Lung (tissue), 12 donors: Measurements from ENCODE around the gene NLRC3. TPM values are rescaled to one million over a fixed set of nuclear protein-coding genes. Genes with fewer than 3 reads are reported as not detected.

Source experiments
- ATAC-seq: fragments of 200-7000 bp; cut with Tn5 transposase; one replicate; pipeline ENCODE4 v1.9.1; 2020; ENCODE audit warnings: moderate number of reproducible peaks; ENCODE audit not compliant: insufficient read depth, low FRiP score
- DNase-seq, 3 donors: peaks; one replicate each; pipeline ENCODE4 v3.0.0-alpha.2; 2013 to 2017
- H3K27ac ChIP-seq, 2 donors: one replicate each; pipeline ENCODE4 v1.5.1; 2013; ENCODE audit warnings: mild to moderate bottlenecking in 2 of 2, moderate library complexity in 2 of 2, control low read depth in 1 of 2, inconsistent platforms in 1 of 2, low read depth in 1 of 2, low read length in 1 of 2
- H3K27me3 ChIP-seq, 3 donors: one replicate each; pipeline ENCODE4 v1.5.1; 2013; ENCODE audit warnings: low read length in 2 of 3; ENCODE audit not compliant: control insufficient read depth in 3 of 3, insufficient read depth in 3 of 3
- H3K36me3 ChIP-seq, 4 donors: one replicate each; pipeline ENCODE4 v1.5.1; 2013; ENCODE audit warnings: low read length in 4 of 4, mild to moderate bottlenecking in 1 of 4, moderate library complexity in 1 of 4; ENCODE audit not compliant: control insufficient read depth in 4 of 4, insufficient read depth in 4 of 4
- H3K4me1 ChIP-seq, 5 donors: one replicate each; pipeline ENCODE4 v1.5.1; 2013; ENCODE audit warnings: low read length in 5 of 5, mild to moderate bottlenecking in 2 of 5, moderate library complexity in 1 of 5; ENCODE audit not compliant: control insufficient read depth in 5 of 5, insufficient read depth in 5 of 5
- H3K4me3 ChIP-seq: one replicate; pipeline ENCODE4 v1.5.1; 2013; ENCODE audit warnings: mild to moderate bottlenecking, control low read depth, moderate library complexity
- H3K9ac ChIP-seq, 2 donors: one replicate each; pipeline ENCODE4 v1.5.1; 2013; ENCODE audit warnings: low read length in 2 of 2, control low read depth in 1 of 2; ENCODE audit not compliant: insufficient read depth in 1 of 2
- H3K9me3 ChIP-seq, 4 donors: one replicate each; pipeline ENCODE4 v1.5.1; 2013; ENCODE audit warnings: low read length in 3 of 4, mild to moderate bottlenecking in 1 of 4, moderate library complexity in 1 of 4; ENCODE audit not compliant: control insufficient read depth in 4 of 4, insufficient read depth in 3 of 4
- WGBS, 2 donors: extraction: QIAGEN DNeasy Blood & Tissue Kit; methylation state at CpG; one replicate each; pipeline ENCODE4 v1.1.7; 2013; 5-methylcytosine and 5-hydroxymethylcytosine counted together
- polyA plus RNA-seq, 2 donors: library from polyadenylated mRNA; stranded (reverse); fragments of 200-250 nt; gene quantifications; one replicate each; pipeline ENCODE4 v1.2.1, GENCODE V29; 2013
- total RNA-seq, 2 donors: library from RNA; depleted of rRNA in 1 of 2; stranded (reverse); fragments of >200 nt in 1 of 2; gene quantifications; one replicate each; pipeline ENCODE4 v1.2.1, GENCODE V29; 2014 to 2021
- TF ChIP-seq, protein P1 (sequence below): IDR thresholded peaks from 2 replicates; pipeline ENCODE4 v1.5.1; 2012; ENCODE audit warnings: mild to moderate bottlenecking; ENCODE audit errors: control extremely low read depth, extremely low read depth
- donor health status: control.
- donor health status: control.
- donor health status: Bipolar disorder and iron deficiency.
- donor health status: healthy.
- donor health status: DM: yes; HTN: yes; CAD: no.

NLRC3 gene
- total and polyA plus RNA-seq, 4 donors, result 1.1 to 4.4 (median 2.5) TPM

DNA sequence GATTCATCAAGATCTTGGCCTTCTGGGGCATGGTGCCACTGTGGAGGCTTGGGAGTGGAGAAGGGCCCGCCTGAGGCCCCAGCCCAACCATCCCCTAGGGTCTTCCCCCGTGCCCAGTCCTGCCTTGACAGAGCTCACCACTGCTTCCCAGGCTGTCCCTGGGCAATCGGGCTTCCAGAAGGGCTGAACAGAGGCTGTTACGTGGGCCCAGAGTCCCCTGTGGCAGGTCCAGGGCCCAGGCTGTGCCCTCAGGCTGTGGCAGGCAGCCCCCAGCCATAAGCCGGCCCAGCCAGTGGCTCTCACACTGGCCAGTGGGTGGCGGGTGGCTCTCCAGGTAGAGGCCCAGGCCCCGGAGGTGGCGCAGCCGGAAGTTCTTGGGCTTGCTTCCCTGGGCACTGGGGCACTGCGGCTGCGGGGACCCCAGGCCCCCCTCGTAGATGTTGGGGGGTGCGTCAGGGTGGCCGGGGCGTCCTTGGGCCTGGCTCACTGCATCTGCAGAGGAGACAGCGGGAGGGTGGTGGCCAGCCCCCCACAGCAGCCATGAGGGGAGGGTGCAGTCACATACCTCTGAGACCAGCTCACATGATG is 82.7 kb downstream of the NLRC3 start:
- no peak for ATAC-seq
- TF ChIP-seq, protein P1, sequence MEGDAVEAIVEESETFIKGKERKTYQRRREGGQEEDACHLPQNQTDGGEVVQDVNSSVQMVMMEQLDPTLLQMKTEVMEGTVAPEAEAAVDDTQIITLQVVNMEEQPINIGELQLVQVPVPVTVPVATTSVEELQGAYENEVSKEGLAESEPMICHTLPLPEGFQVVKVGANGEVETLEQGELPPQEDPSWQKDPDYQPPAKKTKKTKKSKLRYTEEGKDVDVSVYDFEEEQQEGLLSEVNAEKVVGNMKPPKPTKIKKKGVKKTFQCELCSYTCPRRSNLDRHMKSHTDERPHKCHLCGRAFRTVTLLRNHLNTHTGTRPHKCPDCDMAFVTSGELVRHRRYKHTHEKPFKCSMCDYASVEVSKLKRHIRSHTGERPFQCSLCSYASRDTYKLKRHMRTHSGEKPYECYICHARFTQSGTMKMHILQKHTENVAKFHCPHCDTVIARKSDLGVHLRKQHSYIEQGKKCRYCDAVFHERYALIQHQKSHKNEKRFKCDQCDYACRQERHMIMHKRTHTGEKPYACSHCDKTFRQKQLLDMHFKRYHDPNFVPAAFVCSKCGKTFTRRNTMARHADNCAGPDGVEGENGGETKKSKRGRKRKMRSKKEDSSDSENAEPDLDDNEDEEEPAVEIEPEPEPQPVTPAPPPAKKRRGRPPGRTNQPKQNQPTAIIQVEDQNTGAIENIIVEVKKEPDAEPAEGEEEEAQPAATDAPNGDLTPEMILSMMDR, result no peak
- DNase-seq, result peak in 1 of 3 donors; percentile 7
- no peak overlapping the region for H3K9ac ChIP-seq
- no peaks in the 10 kb centered on the region for H3K27me3 ChIP-seq
- H3K36me3 ChIP-seq, result no peaks in the 10 kb centered on the region
- H3K9me3 ChIP-seq, result no peaks in the 10 kb centered on the region
- no peak overlapping the region for H3K4me3 ChIP-seq
- peaks cover 0 to 4% (median 0%) of the 10 kb centered on the region in 5 donors for H3K4me1 ChIP-seq
- WGBS, 2 donors, result 94 to 96% methylated on average over 16 of the region's 16 CpGs
- H3K27ac ChIP-seq, result no peak overlapping the region

DNA sequence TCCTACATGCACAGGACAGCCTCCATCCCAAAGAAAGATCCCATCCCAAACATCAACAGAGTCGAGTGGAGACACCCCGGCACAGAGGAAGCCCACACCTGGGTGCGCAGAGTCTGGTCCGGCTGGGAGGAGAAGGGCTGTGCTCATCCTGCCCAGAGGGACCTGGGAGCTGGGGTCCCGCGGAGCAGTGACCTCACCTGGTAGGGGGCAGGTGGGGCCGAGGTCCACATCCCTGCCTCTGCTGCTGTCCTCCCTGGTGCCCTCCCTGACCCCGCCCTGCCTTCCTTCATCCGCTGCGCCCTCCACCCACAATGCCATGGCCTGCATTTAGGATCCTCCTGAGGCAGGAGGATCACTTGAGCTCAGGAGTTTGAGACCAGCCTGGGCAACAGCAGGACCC is 84.8 kb downstream of the NLRC3 start:
- Histone ChIP-seq H3K27me3 (no peaks in the 10 kb centered on the region), H3K9me3 (no peaks in the 10 kb centered on the region), H3K4me1 (peaks cover 0 to 4% (median 0%) of the 10 kb centered on the region in 5 donors), H3K27ac (no peak overlapping the region), H3K36me3 (peaks cover 0 to 6% (median 0%) of the 10 kb centered on the region in 4 donors), H3K4me3 (no peak overlapping the region), H3K9ac (no peak overlapping the region)
- TF ChIP-seq, protein P1, result no peak
- WGBS, 2 donors, result 85 to 99% methylated on average over 10 of the region's 10 CpGs
- no peak for ATAC-seq
- DNase-seq, result no peak

DNA sequence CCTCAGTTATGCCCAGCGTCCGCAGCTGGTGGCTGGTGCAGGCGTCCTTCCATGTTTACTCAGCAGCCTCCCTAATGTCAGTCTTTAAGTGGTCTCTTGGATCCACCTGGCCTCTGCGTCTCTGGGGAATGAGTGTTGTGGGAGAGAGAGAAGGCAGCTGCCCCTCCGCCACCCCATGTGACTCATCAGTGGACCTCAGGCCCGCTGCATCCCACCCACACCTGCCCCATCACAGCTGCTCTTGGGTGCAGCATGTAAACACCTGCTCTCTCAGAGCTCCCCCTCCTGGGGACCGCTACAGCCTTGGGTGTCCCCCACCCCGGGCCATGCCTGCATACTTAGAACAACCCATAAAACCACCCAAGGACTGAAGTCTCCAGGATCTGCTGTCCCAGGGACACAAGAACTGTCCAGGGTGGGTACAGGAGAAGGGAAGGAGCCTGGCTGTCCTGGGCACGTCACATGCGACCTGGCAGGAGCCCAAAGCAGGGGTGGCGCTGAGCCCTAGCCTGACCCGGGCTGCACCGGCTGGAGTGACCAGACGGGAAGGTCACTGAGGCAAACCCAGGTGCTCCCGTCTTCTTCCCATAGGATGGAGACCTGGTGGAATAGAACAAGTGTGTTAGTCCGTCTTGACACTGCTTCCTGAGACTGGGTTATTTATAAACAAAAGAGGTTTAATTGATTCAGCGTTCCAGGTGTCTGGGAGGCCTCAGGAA is 86.1 kb downstream of the NLRC3 start:
- Histone ChIP-seq H3K27me3 (no peaks in the 10 kb centered on the region), H3K9me3 (no peaks in the 10 kb centered on the region), H3K9ac (no peak overlapping the region), H3K4me1 (peaks cover 0 to 4% (median 0%) of the 10 kb centered on the region in 5 donors), H3K36me3 (peaks cover 0 to 15% (median under 1%) of the 10 kb centered on the region in 4 donors), H3K4me3 (no peak overlapping the region), H3K27ac (no peak overlapping the region)
- TF ChIP-seq, protein P1, result no peak
- no peak for ATAC-seq
- DNase-seq, result peak in 1 of 3 donors; percentile 10
- 50 to 60% methylated on average over 17 of the region's 17 CpGs for WGBS, 2 donors

Other genes with a start within 250 kb of the NLRC3 start
- gene OR2C1, start 221.5 kb downstream of the NLRC3 start, total RNA-seq, result under 1 TPM in 1 of 2 donors, not detected in 1; 0.51 TPM
- under 1 TPM in 1 of 2 donors, not detected in 1; 0.05 TPM for gene OR2C1, start 221.5 kb downstream of the NLRC3 start, polyA plus RNA-seq
- 10 to 100 TPM; 10.4 to 11.9 TPM for gene ZSCAN32, start 176.4 kb downstream of the NLRC3 start, total RNA-seq
- gene ZSCAN32, start 176.4 kb downstream of the NLRC3 start, polyA plus RNA-seq, result 10 to 100 TPM in 1 of 2 donors, 1 to 10 TPM in 1; 7.2 to 12.0 TPM
- gene ZNF174, start 176.2 kb downstream of the NLRC3 start, total RNA-seq, result 10 to 100 TPM in 1 of 2 donors, 1 to 10 TPM in 1; 8.5 to 10.6 TPM
- 1 to 10 TPM; 3.1 to 5.1 TPM for gene ZNF174, start 176.2 kb downstream of the NLRC3 start, polyA plus RNA-seq
- 1 to 10 TPM; 3.3 to 4.2 TPM for gene ZNF597, start 133.9 kb downstream of the NLRC3 start, total RNA-seq
- 1 to 10 TPM; 1.5 TPM for gene ZNF597, start 133.9 kb downstream of the NLRC3 start, polyA plus RNA-seq
- gene NAA60, start 133.7 kb downstream of the NLRC3 start, total RNA-seq, result 10 to 100 TPM; 16.6 to 57.7 TPM
- 10 to 100 TPM; 46.9 to 50.1 TPM for gene NAA60, start 133.7 kb downstream of the NLRC3 start, polyA plus RNA-seq
- not detected for gene C16orf90, start 81.9 kb downstream of the NLRC3 start, total RNA-seq
- not detected for gene C16orf90, start 81.9 kb downstream of the NLRC3 start, polyA plus RNA-seq
- gene CLUAP1, start 76.4 kb downstream of the NLRC3 start, total RNA-seq, result 10 to 100 TPM; 26.2 to 41.2 TPM
- 10 to 100 TPM in 1 of 2 donors, 1 to 10 TPM in 1; 8.8 to 15.7 TPM for gene CLUAP1, start 76.4 kb downstream of the NLRC3 start, polyA plus RNA-seq
- 1 to 10 TPM; 4.4 to 7.0 TPM for gene SLX4, start 34.2 kb upstream of the NLRC3 start, total RNA-seq
- 1 to 10 TPM; 2.4 to 2.9 TPM for gene SLX4, start 34.2 kb upstream of the NLRC3 start, polyA plus RNA-seq
- 10 to 100 TPM in 1 of 2 donors, 1 to 10 TPM in 1; 9.3 to 39.5 TPM for gene DNASE1, start 77.3 kb upstream of the NLRC3 start, total RNA-seq
- 1 to 10 TPM; 5.5 to 7.4 TPM for gene DNASE1, start 77.3 kb upstream of the NLRC3 start, polyA plus RNA-seq
- gene TRAP1, start 140.1 kb upstream of the NLRC3 start, total RNA-seq, result 10 to 100 TPM; 56.8 to 94.3 TPM
- 10 to 100 TPM; 44.8 to 60.9 TPM for gene TRAP1, start 140.1 kb upstream of the NLRC3 start, polyA plus RNA-seq